Nephron progenitor cell (in vitro differentiated cells): Measurements from ENCODE around the gene SPG7.

Experiments used
- DNase-seq: peaks from one replicate; pipeline ENCODE4 v3.0.0; 2021
- H3K27ac Mint-ChIP-seq: 2 replicates; pipeline ENCODE4 v1.8.0; 2021; ENCODE audit warnings: mild to moderate bottlenecking, moderate library complexity, mixed read lengths
- H3K27me3 Mint-ChIP-seq: 2 replicates; pipeline ENCODE4 v1.8.0; 2021; ENCODE audit warnings: mild to moderate bottlenecking, low read depth, mixed read lengths; ENCODE audit not compliant: poor library complexity
- H3K36me3 Mint-ChIP-seq: 2 replicates; pipeline ENCODE4 v1.8.0; 2021; ENCODE audit warnings: low read depth, mixed read lengths
- H3K4me1 Mint-ChIP-seq: 2 replicates; pipeline ENCODE4 v1.8.0; 2021; ENCODE audit warnings: mixed read lengths
- H3K4me3 Mint-ChIP-seq: 2 replicates; pipeline ENCODE4 v1.8.0; 2021; ENCODE audit warnings: mild to moderate bottlenecking, moderate library complexity, mixed read lengths
- H3K9me3 Mint-ChIP-seq: 2 replicates; pipeline ENCODE4 v1.8.0; 2021; ENCODE audit warnings: mild to moderate bottlenecking, moderate library complexity, mixed read lengths
- CTCF ChIP-seq: fragments of 200-600 bp; sonication (generic); IDR thresholded peaks from 2 replicates; pipeline ENCODE4 v1.5.0; 2021; ENCODE audit warnings: antibody characterized with exemption

Gene SPG7

GRCh38 chr16:89561884-89562599 is 53.8 kb downstream of the SPG7 start:
- Mint-ChIP-seq H3K36me3 (peaks cover 31% of the 10 kb centered on the region), H3K4me3 (peak overlapping the region; percentile 87), H3K4me1 (peaks cover 61% of the 10 kb centered on the region), H3K9me3 (no peaks in the 10 kb centered on the region), H3K27me3 (peaks cover 5% of the 10 kb centered on the region), H3K27ac (peak overlapping the region; percentile 96)
- TF ChIP-seq CTCF, result no peak
- no peak for DNase-seq

GRCh38 chr16:89562939-89563338 is 54.7 kb downstream of the SPG7 start:
- Mint-ChIP-seq H3K9me3 (no peaks in the 10 kb centered on the region), H3K36me3 (peaks cover 24% of the 10 kb centered on the region), H3K4me1 (peaks cover 59% of the 10 kb centered on the region), H3K27ac (peak overlapping the region; percentile 96), H3K4me3 (peak overlapping the region; percentile 87), H3K27me3 (peaks cover 5% of the 10 kb centered on the region)
- no peak for TF ChIP-seq CTCF
- no peak for DNase-seq

- TF ChIP-seq CTCF, result no peak
- no peak for DNase-seq
- H3K9me3 Mint-ChIP-seq, result no peaks in the 10 kb centered on the region
- H3K27me3 Mint-ChIP-seq, result peaks cover 5% of the 10 kb centered on the region
- peaks cover 59% of the 10 kb centered on the region for H3K4me1 Mint-ChIP-seq
- H3K27ac Mint-ChIP-seq, result peak overlapping the region; percentile 79
- H3K4me3 Mint-ChIP-seq, result peak overlapping the region; percentile 56
- H3K36me3 Mint-ChIP-seq, result peaks cover 24% of the 10 kb centered on the region
Observed at GRCh38 chr16:89563639-89564392, 55.6 kb downstream of the SPG7 start.

- DNase-seq, result no peak
- Mint-ChIP-seq H3K27me3 (peaks cover 8% of the 10 kb centered on the region), H3K36me3 (peaks cover 24% of the 10 kb centered on the region), H3K4me1 (peaks cover 55% of the 10 kb centered on the region), H3K4me3 (peak overlapping the region; percentile 56), H3K9me3 (no peaks in the 10 kb centered on the region), H3K27ac (peak overlapping the region; percentile 93)
- TF ChIP-seq CTCF, result no peak
Observed at GRCh38 chr16:89564476-89565255, 56.5 kb downstream of the SPG7 start.

GRCh38 chr16:89565256-89565505 is 57.0 kb downstream of the SPG7 start:
- peak overlapping the region; percentile 93 for H3K27ac Mint-ChIP-seq
- DNase-seq, result no peak
- peaks cover 8% of the 10 kb centered on the region for H3K27me3 Mint-ChIP-seq
- TF ChIP-seq CTCF, result no peak
- H3K4me1 Mint-ChIP-seq, result peaks cover 52% of the 10 kb centered on the region
- peak overlapping the region; percentile 36 for H3K4me3 Mint-ChIP-seq
- H3K9me3 Mint-ChIP-seq, result no peaks in the 10 kb centered on the region
- H3K36me3 Mint-ChIP-seq, result peaks cover 24% of the 10 kb centered on the region
